ENCODE data around the gene BICD2. TPM values are rescaled to one million over a fixed set of nuclear protein-coding genes. Genes with fewer than 3 reads are reported as not detected.

The BICD2 gene
- total and polyA plus RNA-seq, 2 of the 13 experiments (the other 11 are each of a cell fraction or from before 2014, with no cell fraction given) = 5.1 to 17.4 TPM

DNA sequence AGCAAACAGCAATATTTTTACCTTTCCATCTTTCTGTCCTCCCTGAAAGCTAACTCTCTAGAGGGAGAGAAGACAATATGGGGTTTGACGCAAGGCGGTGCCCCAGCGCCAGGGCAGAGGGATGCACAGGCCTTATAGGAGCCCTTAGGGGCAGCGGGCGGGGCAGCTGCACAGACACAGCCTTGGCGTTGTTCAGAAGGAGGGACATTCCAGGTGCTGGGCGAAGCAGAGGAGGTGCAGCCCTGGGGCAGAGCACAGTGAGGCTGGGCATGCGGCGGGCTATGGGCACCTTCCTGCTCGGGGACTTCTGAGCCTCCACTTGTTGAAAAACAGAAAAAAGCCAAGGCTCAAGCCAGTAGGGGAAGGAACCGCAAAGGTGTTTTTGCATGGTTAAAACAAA lies 33.7 kb upstream of the BICD2 start:
- WGBS (ENCODE audit: low lambda C conversion rate) = 54% methylated on average over 11 of the region's 11 CpGs
- Histone ChIP-seq H4K20me1 (ENCODE audit: insufficient read depth, low read length) (no peaks in the 10 kb centered on the region), H3K36me3 (replicated peaks in 1 of 2; ENCODE audit: control insufficient read depth in 1 of 2, insufficient read depth in 2 of 2, low read length in 2 of 2) (no peaks in the 10 kb centered on the region), H3K4me3 (replicated peaks in 1 of 3; ENCODE audit: insufficient read depth in 1 of 3, low read depth in 2 of 3, low read length in 3 of 3) (no peak overlapping the region), H3K27me3 (ENCODE audit: control insufficient read depth in 1 of 2, insufficient read depth in 2 of 2, low read length in 2 of 2) (peaks cover 0 to 4% of the 10 kb centered on the region in 2 experiments; a peak in 1 of 5 replicates), H3K79me2 (ENCODE audit: insufficient read depth, low read length) (no peaks in the 10 kb centered on the region), H3K9ac (ENCODE audit: insufficient read depth, low read depth, low read length) (no peak overlapping the region), H3K27ac (ENCODE audit: extremely low read length, insufficient read depth, low read length) (no peak overlapping the region), H3K9me3 (ENCODE audit: low read length) (no peaks in the 10 kb centered on the region), H3K4me2 (ENCODE audit: low read depth, low read length) (no peak overlapping the region), H3K4me1 (ENCODE audit: insufficient read depth, low read length) (peaks cover 10% of the 10 kb centered on the region), H2AFZ (ENCODE audit: low read length) (no peak overlapping the region)
- ATAC-seq = no peak
- DNase-seq (ENCODE audit: low spot score) = no peak
- intact Hi-C loops (cut with micrococcal nuclease; ENCODE audit: unreplicated experiment) (no loop called here), in situ Hi-C loops (cut with HindIII; ENCODE audit: extremely low pct_ligation_motif_present, low pct_unique_long_range_greater_than_20kb) (no loop called here)
- TF ChIP-seq ZFP37 (CRISPR knock-in tag; IDR thresholded peaks at IDR 0.05; ENCODE audit: borderline replicate concordance) = no peak
- TF ChIP-seq ZNF7 (CRISPR knock-in tag; IDR thresholded peaks at IDR 0.05) = no peak
- TF ChIP-seq, protein P1, sequence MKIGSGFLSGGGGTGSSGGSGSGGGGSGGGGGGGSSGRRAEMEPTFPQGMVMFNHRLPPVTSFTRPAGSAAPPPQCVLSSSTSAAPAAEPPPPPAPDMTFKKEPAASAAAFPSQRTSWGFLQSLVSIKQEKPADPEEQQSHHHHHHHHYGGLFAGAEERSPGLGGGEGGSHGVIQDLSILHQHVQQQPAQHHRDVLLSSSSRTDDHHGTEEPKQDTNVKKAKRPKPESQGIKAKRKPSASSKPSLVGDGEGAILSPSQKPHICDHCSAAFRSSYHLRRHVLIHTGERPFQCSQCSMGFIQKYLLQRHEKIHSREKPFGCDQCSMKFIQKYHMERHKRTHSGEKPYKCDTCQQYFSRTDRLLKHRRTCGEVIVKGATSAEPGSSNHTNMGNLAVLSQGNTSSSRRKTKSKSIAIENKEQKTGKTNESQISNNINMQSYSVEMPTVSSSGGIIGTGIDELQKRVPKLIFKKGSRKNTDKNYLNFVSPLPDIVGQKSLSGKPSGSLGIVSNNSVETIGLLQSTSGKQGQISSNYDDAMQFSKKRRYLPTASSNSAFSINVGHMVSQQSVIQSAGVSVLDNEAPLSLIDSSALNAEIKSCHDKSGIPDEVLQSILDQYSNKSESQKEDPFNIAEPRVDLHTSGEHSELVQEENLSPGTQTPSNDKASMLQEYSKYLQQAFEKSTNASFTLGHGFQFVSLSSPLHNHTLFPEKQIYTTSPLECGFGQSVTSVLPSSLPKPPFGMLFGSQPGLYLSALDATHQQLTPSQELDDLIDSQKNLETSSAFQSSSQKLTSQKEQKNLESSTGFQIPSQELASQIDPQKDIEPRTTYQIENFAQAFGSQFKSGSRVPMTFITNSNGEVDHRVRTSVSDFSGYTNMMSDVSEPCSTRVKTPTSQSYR (CRISPR knock-in tag; IDR thresholded peaks at IDR 0.05; ENCODE audit: borderline replicate concordance) = no peak
- no peak for TF ChIP-seq ZFP36L2 (CRISPR knock-in tag; IDR thresholded peaks at IDR 0.05)
- no peak for TF ChIP-seq SRSF1 (optimal IDR thresholded peaks at IDR 0.05; ENCODE audit: low read depth, low read length)
- TF ChIP-seq ZSCAN29 (CRISPR knock-in tag; conservative IDR thresholded peaks at IDR 0.05) = no peak
- no peak for TF ChIP-seq ZKSCAN5 (CRISPR knock-in tag; IDR thresholded peaks at IDR 0.05)
- TF ChIP-seq ZNF724P (CRISPR knock-in tag; IDR thresholded peaks at IDR 0.05; ENCODE audit: borderline replicate concordance) = no peak
- TF ChIP-seq ZNF766 (CRISPR knock-in tag; IDR thresholded peaks at IDR 0.05; ENCODE audit: borderline replicate concordance) = no peak
- TF ChIP-seq ZNF546 (CRISPR knock-in tag; conservative IDR thresholded peaks at IDR 0.05) = no peak
- TF ChIP-seq, protein P2, sequence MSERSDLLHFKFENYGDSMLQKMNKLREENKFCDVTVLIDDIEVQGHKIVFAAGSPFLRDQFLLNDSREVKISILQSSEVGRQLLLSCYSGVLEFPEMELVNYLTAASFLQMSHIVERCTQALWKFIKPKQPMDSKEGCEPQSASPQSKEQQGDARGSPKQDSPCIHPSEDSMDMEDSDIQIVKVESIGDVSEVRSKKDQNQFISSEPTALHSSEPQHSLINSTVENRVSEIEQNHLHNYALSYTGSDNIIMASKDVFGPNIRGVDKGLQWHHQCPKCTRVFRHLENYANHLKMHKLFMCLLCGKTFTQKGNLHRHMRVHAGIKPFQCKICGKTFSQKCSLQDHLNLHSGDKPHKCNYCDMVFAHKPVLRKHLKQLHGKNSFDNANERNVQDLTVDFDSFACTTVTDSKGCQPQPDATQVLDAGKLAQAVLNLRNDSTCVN (CRISPR knock-in tag; IDR thresholded peaks at IDR 0.05; ENCODE audit: borderline replicate concordance) = no peak
- TF ChIP-seq, protein P3, sequence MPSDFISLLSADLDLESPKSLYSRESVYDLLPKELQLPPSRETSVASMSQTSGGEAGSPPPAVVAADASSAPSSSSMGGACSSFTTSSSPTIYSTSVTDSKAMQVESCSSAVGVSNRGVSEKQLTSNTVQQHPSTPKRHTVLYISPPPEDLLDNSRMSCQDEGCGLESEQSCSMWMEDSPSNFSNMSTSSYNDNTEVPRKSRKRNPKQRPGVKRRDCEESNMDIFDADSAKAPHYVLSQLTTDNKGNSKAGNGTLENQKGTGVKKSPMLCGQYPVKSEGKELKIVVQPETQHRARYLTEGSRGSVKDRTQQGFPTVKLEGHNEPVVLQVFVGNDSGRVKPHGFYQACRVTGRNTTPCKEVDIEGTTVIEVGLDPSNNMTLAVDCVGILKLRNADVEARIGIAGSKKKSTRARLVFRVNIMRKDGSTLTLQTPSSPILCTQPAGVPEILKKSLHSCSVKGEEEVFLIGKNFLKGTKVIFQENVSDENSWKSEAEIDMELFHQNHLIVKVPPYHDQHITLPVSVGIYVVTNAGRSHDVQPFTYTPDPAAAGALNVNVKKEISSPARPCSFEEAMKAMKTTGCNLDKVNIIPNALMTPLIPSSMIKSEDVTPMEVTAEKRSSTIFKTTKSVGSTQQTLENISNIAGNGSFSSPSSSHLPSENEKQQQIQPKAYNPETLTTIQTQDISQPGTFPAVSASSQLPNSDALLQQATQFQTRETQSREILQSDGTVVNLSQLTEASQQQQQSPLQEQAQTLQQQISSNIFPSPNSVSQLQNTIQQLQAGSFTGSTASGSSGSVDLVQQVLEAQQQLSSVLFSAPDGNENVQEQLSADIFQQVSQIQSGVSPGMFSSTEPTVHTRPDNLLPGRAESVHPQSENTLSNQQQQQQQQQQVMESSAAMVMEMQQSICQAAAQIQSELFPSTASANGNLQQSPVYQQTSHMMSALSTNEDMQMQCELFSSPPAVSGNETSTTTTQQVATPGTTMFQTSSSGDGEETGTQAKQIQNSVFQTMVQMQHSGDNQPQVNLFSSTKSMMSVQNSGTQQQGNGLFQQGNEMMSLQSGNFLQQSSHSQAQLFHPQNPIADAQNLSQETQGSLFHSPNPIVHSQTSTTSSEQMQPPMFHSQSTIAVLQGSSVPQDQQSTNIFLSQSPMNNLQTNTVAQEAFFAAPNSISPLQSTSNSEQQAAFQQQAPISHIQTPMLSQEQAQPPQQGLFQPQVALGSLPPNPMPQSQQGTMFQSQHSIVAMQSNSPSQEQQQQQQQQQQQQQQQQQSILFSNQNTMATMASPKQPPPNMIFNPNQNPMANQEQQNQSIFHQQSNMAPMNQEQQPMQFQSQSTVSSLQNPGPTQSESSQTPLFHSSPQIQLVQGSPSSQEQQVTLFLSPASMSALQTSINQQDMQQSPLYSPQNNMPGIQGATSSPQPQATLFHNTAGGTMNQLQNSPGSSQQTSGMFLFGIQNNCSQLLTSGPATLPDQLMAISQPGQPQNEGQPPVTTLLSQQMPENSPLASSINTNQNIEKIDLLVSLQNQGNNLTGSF (CRISPR knock-in tag; IDR thresholded peaks at IDR 0.05) = no peak
- POLR2A ChIA-PET = no interaction called here
- CTCF ChIA-PET (ENCODE audit: low intra/inter-chr PET ratio, low total read pairs) = no interaction called here
- BruUV-seq (replicated peaks) = no TSS peak
- FAIRE-seq = no peak

All from HepG2 (cell line).